Stimulated activated CD4-positive, alpha-beta T cell treated with anti-CD3 and anti-CD28 coated beads, TNF-alpha, amount 100 ng/mL, for 48 hours (primary cell): ENCODE results near the gene GATAD1.
"Not testable (repeated sequence)": the region's sequence is repeated elsewhere in the genome, so short reads cannot be mapped to it uniquely, and the experiment has no call there.

ENCODE experiments used
- DNase-seq, 3 donors: peaks; one replicate each; pipeline ENCODE4 v3.0.0-alpha.2; 2020; ENCODE audit warnings: low read depth in 3 of 3

Gene GATAD1

DNA sequence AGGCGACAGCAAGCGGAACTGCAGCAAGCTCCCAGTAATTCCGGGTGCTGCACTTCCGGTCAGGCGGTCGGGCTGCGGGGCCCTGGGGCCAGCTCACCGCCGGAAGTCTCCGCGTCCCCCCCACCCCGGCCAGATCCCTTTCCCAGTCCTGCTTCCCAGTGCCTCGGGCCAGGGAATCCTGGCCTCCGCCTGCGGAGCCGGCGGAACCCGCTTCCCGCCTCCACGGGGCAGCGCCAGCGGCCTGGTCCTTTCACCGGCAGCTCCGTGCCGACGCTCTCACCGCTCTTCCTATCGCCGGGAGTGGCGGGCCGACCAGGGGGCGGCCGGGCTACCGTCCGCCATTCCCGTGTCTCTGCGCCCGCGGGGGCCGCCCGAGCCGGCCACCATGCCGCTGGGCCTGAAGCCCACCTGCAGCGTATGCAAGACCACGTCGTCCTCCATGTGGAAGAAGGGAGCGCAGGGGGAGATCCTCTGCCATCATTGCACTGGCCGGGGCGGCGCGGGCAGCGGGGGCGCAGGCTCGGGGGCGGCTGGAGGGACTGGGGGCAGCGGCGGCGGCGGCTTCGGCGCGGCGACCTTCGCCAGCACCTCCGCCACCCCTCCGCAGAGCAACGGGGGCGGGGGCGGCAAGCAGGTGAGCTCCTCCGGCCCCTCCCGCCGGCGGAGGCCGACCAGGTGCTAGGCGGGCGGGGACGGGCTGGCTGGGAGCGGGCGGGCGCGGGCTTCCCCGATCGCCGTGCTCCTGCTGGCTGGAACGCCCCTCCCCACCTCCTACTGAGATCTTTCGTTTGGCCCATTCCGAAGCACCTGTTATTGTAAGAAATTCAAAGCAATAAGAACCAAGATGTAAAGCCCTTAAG is at the start of gene GATAD1:
Gene GATAD1 (plus strand): TSS at position 138 of the 860 bp plus-strand sequence. CDS start 248 bp downstream, at position 386.
- peak; percentile 63 to 70 (median 70) for DNase-seq

DNA sequence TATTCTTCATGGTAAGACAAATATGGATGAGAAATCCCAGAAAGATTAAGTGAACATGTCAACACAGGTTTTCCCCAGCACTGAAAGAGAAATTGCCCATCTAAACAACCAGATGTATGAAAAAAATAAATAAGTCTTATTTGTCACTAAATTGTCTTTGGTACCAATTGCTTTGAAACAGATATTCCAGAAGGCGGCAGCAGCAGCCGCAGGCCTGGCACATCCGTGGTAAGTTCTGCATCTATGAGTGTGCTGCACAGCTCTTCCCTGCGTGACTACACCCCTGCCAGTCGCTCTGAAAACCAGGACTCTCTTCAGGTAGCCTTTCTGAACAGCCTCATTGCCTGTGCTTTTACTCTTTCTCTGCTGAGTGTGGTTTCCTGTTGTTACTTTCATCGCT is 49.7 kb upstream of the GATAD1 start:
- DNase-seq: no peak

- no peak for DNase-seq
Observed at GRCh38 chr7:92400013-92400412, 47.3 kb upstream of the GATAD1 start.

DNA sequence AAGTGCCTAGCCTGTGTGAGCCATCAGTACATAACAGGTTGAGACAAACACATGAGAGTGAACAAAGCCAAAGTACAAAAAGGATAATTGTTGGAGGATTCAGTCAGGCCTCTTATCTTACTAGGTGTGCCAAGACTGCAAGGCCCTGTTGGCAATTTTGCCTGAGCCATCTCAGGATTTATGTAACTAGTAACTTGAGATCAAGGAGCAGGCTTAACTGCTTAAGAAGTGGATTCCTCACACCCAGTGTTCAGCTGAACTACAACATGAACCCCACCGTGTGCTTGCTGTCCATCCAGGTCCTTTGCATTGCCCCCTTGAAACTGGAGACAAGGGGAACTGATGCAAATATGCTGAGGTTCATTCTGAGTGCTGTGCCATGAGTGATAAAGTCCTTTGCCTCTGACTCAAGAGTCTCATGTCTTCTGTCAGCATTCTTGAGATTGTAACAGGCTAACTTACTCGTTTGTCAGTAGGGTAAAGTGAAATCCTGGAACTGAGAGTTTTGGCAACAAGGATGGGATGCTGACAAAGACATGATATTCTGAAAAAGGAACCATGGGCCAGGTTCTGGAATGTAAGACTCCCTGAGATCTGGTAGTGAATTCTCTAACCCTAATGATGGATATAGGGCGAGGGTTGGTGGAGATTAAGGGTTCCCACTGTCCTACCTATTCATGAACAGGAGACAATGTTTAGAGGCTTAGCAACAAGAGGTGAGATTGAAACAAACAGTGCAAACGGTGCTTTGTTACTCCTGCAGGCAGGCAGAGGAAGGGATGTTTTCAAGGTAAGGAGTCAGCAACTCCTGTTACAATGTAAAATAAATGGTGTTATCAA is 44.1 kb upstream of the GATAD1 start:
- no peak for DNase-seq

DNA sequence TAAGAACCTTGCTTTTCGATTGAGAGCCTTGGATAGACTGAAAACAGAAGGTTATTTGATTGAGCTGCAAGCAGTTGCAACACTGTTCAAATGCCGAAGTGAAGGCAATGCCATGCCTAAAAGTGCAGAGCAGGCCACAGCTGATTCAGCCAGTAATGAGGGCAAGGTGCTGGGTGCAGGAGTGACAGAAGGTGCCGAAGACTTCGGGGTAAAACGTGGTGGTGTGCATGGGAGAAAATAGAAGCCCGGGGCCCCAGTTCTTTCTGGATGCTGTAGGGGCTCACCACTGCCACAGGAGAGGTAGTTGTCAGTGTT is 43.6 kb upstream of the GATAD1 start:
- DNase-seq: no peak

- DNase-seq: no peak
Observed at GRCh38 chr7:92404170-92404614, 43.1 kb upstream of the GATAD1 start.

GRCh38 chr7:92409357-92409756 is 37.9 kb upstream of the GATAD1 start:
- DNase-seq: no peak

GRCh38 chr7:92410162-92410561 is 37.1 kb upstream of the GATAD1 start:
- not testable (repeated sequence) for DNase-seq

- DNase-seq: no peak
Observed at GRCh38 chr7:92412745-92413144, 34.5 kb upstream of the GATAD1 start.

DNA sequence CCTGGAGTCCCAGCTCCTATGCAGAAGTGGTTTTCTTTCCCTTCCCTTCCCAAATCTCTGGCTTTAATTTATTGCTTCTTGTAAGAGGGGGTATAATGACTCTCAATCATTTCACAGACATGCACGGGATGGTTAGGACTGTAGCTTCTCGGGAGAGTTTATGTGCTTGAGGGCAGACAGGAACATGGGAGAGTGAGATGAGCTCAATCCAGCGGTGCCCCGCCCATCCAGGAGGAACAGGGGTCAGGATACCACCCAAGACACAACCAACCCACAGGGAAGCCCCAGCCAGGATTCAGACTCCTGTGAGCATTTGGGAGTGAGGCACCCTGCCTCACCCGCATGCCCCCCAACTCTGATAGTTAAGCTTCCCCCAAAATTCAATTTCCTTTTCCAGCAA is 33.7 kb upstream of the GATAD1 start:
- no peak for DNase-seq

DNA sequence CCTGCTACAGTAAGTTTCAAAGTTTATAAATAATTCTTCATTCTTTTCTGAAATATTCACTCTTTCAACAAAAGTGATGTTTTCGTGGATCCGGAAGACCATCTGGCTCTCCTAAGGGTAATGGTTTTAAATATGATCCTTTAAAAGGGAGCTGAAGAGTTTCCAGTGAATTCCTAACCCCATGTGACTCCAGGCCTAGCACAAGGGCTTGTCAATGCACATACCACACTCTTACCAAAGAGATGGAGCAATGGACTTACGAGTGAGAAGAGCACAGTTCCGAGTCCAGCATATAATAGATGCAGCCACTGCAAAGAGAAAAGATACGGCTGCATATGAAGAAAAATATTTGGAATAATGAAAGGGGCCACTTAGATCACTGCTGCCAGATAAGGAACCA is 32.1 kb upstream of the GATAD1 start:
- DNase-seq: no peak

DNA sequence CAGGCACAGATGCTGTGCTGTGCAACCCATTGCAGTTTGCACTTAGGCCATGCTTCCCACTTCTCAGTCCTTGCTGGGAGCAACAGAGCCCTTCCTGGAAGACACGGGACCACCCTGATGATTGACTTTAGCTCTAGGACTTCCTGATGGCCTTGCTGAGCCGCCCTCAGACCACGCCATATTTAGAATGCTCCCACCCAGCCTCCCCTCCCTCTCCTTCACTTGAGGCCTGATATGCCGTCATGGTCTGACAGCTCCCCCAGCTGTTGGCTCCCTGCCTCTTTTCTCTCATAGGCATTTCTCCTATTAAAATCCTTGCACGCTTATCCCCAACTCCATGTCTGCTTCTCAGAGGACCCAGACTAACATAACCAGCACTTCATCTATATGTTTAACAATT is 29.4 kb upstream of the GATAD1 start:
- DNase-seq: no peak

GRCh38 chr7:92421676-92422435 is 25.4 kb upstream of the GATAD1 start:
- no peak for DNase-seq

DNA sequence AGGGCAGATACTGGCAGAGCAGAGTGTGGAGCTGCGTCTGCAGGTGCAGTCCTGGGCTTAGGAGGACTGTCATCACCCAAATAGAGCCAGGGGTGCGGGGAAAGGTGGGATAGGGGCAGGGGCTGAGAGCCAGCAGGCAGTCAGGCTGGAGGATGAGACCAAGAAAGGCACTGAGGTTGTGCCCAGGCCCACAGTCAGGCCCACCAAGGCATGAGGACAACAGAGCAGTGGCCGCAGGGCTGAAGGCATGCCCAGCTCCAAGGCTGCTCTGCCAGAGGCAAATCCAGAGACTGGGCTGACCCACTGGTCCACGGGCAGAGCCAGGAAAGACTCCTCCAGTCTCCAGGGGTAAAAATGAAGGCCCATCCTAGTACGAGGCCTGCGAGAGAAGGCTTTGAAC is 24.4 kb upstream of the GATAD1 start:
- DNase-seq: no peak

DNA sequence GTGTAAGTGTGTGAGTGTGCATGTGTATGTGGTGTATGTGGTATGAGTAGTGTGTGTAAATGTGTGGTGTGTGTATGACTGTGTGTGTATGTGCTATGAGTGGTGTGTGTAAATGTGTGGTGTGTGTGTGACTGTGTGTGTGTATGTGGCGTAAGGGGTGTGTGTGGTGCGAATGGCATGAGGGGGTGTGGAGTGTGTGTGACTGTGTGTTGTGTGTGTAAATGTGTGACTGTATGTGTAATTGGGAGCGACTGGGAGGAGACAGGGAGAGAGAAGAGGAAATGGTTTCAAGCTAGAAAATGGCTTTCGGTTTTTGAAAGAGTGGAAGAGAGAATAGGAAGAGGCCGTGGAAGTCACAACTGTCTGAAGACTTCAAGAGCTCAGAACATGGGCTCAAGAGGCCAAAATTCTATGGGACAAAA is 23.6 kb upstream of the GATAD1 start:
- no peak for DNase-seq

GRCh38 chr7:92425311-92425947 is 21.9 kb upstream of the GATAD1 start:
- DNase-seq: no peak

DNA sequence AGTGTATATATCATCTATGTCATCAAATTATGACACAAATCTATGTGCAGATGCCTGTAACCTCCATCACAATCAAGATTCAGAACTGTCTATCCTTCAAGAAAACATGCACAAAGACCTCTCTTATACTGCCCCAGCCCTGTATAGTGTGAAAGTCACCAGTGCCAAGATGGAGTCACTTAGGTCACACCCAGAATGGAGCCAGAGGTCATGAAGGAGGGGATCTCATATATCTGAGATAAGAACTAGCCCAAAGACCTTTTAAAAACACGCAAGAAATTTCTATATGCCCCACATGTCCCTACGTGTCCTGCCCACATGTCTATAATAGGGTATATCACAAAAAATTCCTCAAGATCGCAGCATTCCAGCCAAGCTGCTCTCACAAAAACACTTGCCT is 20.1 kb upstream of the GATAD1 start:
- no peak for DNase-seq

DNA sequence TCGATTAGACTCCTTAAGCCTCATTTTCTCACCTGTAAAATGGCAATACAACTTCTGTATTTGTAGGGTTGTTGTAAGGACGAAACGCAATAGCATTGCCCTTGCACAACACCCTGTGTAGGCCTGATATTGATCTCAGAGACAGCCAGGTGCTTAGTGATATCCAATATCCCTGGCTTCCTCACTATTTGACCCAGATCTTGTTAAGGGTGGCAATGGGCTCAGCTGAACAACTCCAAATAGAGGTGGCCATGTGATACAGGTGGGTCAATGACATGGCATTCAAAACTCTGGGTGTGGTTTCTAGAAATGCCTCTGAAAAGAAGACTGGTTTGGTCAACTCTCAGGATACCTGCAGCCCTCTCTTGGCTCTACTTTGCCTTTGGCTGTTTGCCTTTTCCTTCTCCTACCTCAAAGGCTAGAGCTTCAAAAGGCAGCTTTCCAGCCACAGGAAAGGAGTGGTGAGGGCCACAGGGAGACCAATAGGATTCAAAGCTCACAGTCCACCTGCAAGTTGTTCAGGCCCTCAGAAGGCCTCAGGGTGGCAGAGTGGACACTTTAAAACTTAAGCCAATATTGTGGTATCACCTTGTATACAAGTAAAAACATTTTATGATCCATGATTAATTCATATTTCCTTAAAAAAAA is 14.9 kb upstream of the GATAD1 start:
- no peak for DNase-seq

DNA sequence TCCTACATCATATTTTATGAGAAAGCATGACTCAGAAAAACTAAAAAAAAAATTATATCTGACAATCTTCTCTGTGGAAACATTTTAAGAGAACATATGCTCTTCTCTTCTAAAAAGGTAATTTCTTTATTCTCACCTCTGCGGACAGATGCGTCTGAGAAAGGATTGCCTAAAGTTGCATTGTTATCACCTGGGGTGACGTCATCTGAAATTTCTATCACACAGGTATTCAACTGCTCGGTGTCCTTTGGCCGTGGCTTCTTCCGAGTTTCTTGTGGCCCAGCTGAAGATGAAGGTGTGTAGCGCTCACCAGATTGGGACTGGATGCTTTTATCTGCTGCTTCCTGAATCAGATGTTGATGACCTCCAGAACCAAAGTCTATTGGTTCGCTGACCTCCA is 14.3 kb upstream of the GATAD1 start:
- DNase-seq: no peak

DNA sequence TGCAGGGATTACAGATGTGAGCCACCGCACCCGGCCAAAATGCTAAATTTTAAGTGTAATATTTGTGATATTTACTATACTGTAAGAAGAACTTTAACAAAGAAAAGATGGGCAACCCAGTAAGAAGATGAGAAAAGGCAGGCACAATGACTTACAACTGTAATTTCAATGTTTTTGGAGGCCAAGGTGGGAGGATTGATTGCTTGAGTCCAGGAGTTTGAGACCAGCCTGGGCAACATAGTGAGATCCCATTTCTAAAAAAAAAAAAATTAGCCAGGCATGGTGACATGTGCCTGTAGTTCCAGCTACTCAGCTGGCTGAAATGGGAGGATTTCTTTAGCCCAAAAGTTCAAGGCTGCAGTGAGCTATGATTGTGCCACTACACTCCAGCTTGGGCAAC is 11.7 kb upstream of the GATAD1 start:
- DNase-seq: no peak
